ENCODE data around the gene ERI3. TPM values are rescaled to one million over a fixed set of nuclear protein-coding genes. Genes with fewer than 3 reads are reported as not detected.

The ERI3 gene
- total RNA-seq, 4 donors from 2014 or later: 31.9 to 58.8 (median 48.1) TPM

- no peak overlapping the region for H3K4me3 ChIP-seq
- no peak for TF ChIP-seq EP300 (IDR thresholded peaks at IDR 0.05)
- TF ChIP-seq CTCF (IDR thresholded peaks at IDR 0.05): no peak
- no peak for TF ChIP-seq POLR2AphosphoS5 (IDR thresholded peaks at IDR 0.05)
- TF ChIP-seq POLR2A (IDR thresholded peaks at IDR 0.05): no peak
- no peak for ATAC-seq
- 83 to 88% methylated on average over 7 to 8 of the region's 12 CpGs for WGBS, 2 donors (ENCODE audit: low coverage in 1 of 2)
- H3K4me1 ChIP-seq: no peaks in the 10 kb centered on the region
- no peaks in the 10 kb centered on the region for H3K27me3 ChIP-seq
- H3K27ac ChIP-seq: no peak overlapping the region
- no peaks in the 10 kb centered on the region for H3K36me3 ChIP-seq
- no peaks in the 10 kb centered on the region for H3K9me3 ChIP-seq
Observed at GRCh38 chr1:44368471-44369151, 13.6 kb upstream of the ERI3 start.

- Histone ChIP-seq H3K4me1 (no peaks in the 10 kb centered on the region), H3K4me3 (no peak overlapping the region), H3K9me3 (no peaks in the 10 kb centered on the region), H3K36me3 (no peaks in the 10 kb centered on the region), H3K27ac (no peak overlapping the region), H3K27me3 (no peaks in the 10 kb centered on the region)
- no peak for ATAC-seq
- WGBS, 2 donors (ENCODE audit: low coverage in 1 of 2): 100% methylated on average over 1 of the region's 1 CpG; no CpG with 5 or more reads in 1 of the 2 donors
- TF ChIP-seq EP300 (IDR thresholded peaks at IDR 0.05): no peak
- no peak for TF ChIP-seq POLR2A (IDR thresholded peaks at IDR 0.05)
- no peak for TF ChIP-seq CTCF (IDR thresholded peaks at IDR 0.05)
- no peak for TF ChIP-seq POLR2AphosphoS5 (IDR thresholded peaks at IDR 0.05)
Observed at GRCh38 chr1:44367944-44368343, 12.9 kb upstream of the ERI3 start.

- TF ChIP-seq POLR2A (IDR thresholded peaks at IDR 0.05) (no peak), POLR2AphosphoS5 (IDR thresholded peaks at IDR 0.05) (no peak), EP300 (IDR thresholded peaks at IDR 0.05) (no peak), CTCF (IDR thresholded peaks at IDR 0.05) (no peak)
- H3K4me1 ChIP-seq: no peaks in the 10 kb centered on the region
- H3K9me3 ChIP-seq: no peaks in the 10 kb centered on the region
- no peaks in the 10 kb centered on the region for H3K27me3 ChIP-seq
- H3K36me3 ChIP-seq: no peaks in the 10 kb centered on the region
- no peak overlapping the region for H3K4me3 ChIP-seq
- no peak overlapping the region for H3K27ac ChIP-seq
- ATAC-seq: no peak
- WGBS, 2 donors (ENCODE audit: low coverage in 1 of 2): 87 to 89% methylated on average over 5 of the region's 7 CpGs
Observed at GRCh38 chr1:44366371-44366975, 11.4 kb upstream of the ERI3 start.

GRCh38 chr1:44361478-44361877, 6.4 kb upstream of the ERI3 start:
- H3K36me3 ChIP-seq: no peaks in the 10 kb centered on the region
- TF ChIP-seq POLR2AphosphoS5 (IDR thresholded peaks at IDR 0.05) (no peak), CTCF (IDR thresholded peaks at IDR 0.05) (no peak), EP300 (IDR thresholded peaks at IDR 0.05) (no peak), POLR2A (IDR thresholded peaks at IDR 0.05) (no peak)
- no peak overlapping the region for H3K27ac ChIP-seq
- H3K4me3 ChIP-seq: no peak overlapping the region
- ATAC-seq: no peak
- WGBS, 2 donors (ENCODE audit: low coverage in 1 of 2): 50 to 79% methylated on average over 2 to 3 of the region's 4 CpGs
- no peaks in the 10 kb centered on the region for H3K27me3 ChIP-seq
- H3K9me3 ChIP-seq: no peaks in the 10 kb centered on the region
- no peaks in the 10 kb centered on the region for H3K4me1 ChIP-seq

Data from gastroesophageal sphincter (tissue), 4 donors.